GM06990 (cell line): Measurements from ENCODE around the gene TBXAS1.

Experiments used
- DNase-seq: peaks from one replicate; pipeline ENCODE4 v3.0.0-alpha.2; 2011; ENCODE audit not compliant: insufficient read length; ENCODE audit errors: extremely low read depth
- H3K27me3 ChIP-seq: replicated peaks from 2 replicates; pipeline ENCODE4 v1.6.0; 2011; ENCODE audit warnings: low read length; ENCODE audit not compliant: control insufficient read depth, insufficient read depth
- H3K36me3 ChIP-seq: 2 replicates; pipeline ENCODE4 v1.5.1; 2011; ENCODE audit warnings: low read length; ENCODE audit not compliant: control insufficient read depth, insufficient read depth
- H3K4me3 ChIP-seq: replicated peaks from 2 replicates; pipeline ENCODE4 v1.5.1; 2011; ENCODE audit warnings: low read depth, mild to moderate bottlenecking, control low read depth, low read length
- TF ChIP-seq, protein P1 (sequence below): IDR thresholded peaks from 2 replicates; pipeline ENCODE4 v1.5.1; 2011; ENCODE audit warnings: low read length, control low read depth, mild to moderate bottlenecking, inconsistent platforms; ENCODE audit not compliant: insufficient read depth, poor library complexity, severe bottlenecking

TBXAS1 gene

DNA sequence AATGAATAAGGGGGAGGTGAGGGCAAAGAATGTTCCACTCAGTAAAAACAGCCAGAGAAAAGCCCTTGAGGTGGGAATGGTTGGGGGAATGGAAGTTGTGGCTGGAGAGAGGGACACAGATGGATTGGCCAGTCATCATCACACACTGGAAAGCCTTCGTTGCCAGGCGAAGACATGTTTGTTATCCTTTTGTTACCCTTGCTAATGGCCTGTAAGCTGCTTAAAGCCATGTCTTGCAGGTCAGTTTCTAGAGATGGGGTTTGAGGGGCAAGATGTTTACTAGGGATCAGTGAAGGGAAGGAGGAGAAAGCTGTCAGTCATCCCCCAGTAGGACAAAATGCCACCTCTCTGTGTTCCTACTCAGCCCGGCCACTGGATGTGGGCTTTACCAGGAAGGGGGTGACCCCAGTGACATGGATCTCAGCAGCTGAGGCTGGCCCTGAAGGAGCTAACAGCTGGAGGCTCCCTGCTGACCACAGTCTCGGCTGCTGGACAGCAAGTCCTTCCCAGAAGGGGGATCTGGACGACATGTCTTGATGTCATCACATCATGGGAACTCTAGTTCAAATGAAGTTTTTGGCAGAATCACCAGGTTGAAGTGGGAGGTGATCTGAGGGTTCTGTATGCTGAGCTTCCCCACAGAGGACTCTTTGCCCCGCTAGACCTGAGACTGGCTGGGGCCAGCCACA, 66.2 kb downstream of the TBXAS1 start:
- DNase-seq: no peak
- TF ChIP-seq, protein P1, sequence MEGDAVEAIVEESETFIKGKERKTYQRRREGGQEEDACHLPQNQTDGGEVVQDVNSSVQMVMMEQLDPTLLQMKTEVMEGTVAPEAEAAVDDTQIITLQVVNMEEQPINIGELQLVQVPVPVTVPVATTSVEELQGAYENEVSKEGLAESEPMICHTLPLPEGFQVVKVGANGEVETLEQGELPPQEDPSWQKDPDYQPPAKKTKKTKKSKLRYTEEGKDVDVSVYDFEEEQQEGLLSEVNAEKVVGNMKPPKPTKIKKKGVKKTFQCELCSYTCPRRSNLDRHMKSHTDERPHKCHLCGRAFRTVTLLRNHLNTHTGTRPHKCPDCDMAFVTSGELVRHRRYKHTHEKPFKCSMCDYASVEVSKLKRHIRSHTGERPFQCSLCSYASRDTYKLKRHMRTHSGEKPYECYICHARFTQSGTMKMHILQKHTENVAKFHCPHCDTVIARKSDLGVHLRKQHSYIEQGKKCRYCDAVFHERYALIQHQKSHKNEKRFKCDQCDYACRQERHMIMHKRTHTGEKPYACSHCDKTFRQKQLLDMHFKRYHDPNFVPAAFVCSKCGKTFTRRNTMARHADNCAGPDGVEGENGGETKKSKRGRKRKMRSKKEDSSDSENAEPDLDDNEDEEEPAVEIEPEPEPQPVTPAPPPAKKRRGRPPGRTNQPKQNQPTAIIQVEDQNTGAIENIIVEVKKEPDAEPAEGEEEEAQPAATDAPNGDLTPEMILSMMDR: no peak
- Histone ChIP-seq H3K36me3 (no peaks in the 10 kb centered on the region), H3K27me3 (no peaks in the 10 kb centered on the region), H3K4me3 (no peak overlapping the region)

DNA sequence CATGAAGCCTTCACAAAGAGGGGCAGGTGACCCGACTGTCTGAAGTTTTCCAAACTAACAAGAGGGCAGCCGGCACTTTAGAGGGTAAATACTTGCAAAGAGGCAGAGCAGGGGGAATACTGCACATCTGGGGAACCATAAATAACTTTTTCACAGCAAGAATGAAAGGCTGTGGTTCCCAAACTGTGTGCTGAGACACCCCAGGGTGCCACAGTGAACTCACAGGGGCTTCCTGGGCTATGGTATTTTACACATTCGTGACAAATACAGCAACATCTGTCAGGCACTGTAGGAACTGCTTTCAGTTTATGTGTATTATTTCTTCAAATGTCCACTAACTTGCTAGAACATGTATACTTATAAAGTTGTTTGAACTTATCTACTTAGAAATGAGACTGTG, 67.2 kb downstream of the TBXAS1 start:
- no peak for DNase-seq
- no peaks in the 10 kb centered on the region for H3K27me3 ChIP-seq
- no peaks in the 10 kb centered on the region for H3K36me3 ChIP-seq
- TF ChIP-seq, protein P1: no peak
- no peak overlapping the region for H3K4me3 ChIP-seq

DNA sequence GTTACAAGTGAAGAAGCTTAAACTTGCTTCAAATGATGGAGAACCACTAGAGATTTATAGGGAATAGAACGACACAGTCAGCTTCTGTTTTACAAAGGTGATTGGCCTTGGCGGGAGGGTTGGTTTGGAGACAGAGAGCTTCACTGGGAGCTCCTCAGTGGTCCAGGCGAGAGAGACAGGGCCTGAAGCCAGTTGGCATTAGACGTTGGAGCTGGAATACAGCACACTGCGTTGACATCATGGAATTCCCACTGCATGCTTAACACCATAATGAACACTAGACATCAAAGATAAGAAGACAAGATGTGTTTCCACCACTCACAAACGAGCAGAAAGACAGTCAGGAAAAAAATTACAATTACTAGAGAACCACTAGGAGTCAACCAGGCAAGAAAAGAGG, 67.8 kb downstream of the TBXAS1 start:
- H3K27me3 ChIP-seq: no peaks in the 10 kb centered on the region
- no peaks in the 10 kb centered on the region for H3K36me3 ChIP-seq
- no peak for DNase-seq
- TF ChIP-seq, protein P1: no peak
- no peak overlapping the region for H3K4me3 ChIP-seq

DNA sequence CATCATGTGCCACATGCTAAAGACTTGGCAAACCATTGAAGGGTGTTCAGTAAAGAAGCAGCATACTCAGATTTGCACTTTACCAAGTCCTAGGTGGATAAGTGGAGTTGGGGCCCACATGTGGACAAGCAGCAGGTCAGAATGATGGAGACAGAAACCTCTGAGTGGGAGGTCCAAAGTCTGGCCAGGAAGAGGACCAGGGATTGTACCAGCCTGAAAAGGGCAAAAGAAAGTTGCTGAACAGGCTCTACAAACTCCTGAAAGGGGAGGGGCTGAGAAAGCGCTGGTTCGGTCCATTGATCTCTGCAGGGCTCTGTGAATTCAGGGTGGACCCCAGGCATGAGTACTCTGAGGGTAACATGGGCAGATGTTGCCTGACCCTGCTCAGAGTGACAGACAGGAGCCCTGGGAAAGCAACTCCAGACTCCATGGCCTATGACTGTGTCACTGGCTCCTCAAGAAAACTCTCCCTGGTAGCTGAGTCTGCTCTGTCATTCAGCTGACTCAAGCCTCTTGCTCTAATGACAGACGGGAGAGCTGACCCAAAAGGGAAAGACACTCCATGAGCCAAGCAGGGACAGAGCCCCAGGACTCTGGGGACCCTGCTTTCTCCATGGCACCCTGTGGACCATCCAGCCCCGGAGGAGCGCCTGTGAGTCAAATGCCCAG, 68.5 kb downstream of the TBXAS1 start:
- TF ChIP-seq, protein P1: no peak
- H3K36me3 ChIP-seq: no peaks in the 10 kb centered on the region
- DNase-seq: no peak
- no peak overlapping the region for H3K4me3 ChIP-seq
- no peaks in the 10 kb centered on the region for H3K27me3 ChIP-seq

DNA sequence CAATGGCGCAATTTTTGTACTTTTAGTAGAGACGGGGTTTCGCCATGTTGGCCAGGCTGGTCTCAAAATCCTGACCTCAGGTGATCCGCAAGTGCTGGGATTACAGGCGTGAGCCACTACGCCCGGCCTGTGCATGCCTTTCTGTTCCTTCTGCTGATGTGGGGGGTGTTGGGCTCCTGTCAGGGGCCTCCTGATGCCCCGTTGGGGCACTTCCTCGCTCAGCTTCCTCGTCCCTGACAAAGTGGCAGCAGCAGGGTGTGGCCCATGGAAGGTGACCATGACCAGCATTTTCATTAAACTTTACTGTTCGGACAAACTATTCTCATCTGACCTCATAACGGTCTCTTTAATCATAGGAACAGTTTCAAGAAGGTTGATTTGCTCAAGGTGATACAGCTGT, 69.4 kb downstream of the TBXAS1 start:
- TF ChIP-seq, protein P1: no peak
- no peak for DNase-seq
- H3K4me3 ChIP-seq: no peak overlapping the region
- no peaks in the 10 kb centered on the region for H3K36me3 ChIP-seq
- no peaks in the 10 kb centered on the region for H3K27me3 ChIP-seq
